GM18502 (cell line): ENCODE measurements around the gene GALNT2.
A peak's percentile ranks its signal among the peaks of the same experiment; 100 is the strongest.

Experiments
- ATAC-seq: cut with Tn5 transposase; IDR thresholded peaks from one replicate; pipeline ENCODE4 v1.9.1; 2021; ENCODE audit warnings: mild to moderate bottlenecking; ENCODE audit not compliant: unreplicated experiment, poor library complexity

GALNT2 gene

DNA sequence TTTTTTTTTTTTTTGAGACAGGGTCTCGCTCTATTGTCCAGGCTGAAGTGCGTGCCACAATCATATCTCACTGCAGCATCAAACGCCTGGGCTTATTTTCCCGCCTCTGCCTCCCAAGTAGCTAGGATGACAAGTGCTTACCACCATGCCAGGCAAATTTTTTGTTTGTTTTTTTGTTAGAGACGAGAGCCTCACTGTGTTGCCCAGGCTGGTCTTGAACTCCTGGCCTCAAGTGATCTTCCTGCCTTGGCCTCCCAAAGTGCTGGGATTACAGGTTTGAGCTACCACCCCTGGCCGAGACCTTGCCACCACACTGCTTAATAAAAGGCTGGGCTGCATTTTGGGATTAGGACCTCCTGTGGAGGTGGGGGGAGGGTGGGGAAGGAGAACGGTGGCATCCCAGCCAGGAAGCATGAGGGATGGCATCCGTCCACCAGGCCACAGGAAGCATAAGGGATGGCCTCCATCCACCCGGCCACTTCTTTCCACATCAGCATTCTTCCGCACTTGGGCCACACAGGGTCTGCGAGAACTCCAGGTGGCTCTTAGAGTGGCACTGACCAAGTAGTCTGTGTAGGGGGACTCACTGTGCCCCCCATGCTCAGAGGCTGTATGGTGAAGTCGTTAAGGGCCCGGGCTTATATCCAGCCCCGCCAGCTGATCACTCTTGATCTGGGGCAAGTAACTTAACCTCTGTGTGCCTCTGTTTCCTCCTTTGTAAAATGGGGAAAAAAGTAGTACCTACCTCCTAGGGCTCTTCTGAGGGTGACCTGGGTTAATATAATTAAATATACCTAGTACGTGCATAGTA, 75.0 kb downstream of the GALNT2 start:
- ATAC-seq: no peak

DNA sequence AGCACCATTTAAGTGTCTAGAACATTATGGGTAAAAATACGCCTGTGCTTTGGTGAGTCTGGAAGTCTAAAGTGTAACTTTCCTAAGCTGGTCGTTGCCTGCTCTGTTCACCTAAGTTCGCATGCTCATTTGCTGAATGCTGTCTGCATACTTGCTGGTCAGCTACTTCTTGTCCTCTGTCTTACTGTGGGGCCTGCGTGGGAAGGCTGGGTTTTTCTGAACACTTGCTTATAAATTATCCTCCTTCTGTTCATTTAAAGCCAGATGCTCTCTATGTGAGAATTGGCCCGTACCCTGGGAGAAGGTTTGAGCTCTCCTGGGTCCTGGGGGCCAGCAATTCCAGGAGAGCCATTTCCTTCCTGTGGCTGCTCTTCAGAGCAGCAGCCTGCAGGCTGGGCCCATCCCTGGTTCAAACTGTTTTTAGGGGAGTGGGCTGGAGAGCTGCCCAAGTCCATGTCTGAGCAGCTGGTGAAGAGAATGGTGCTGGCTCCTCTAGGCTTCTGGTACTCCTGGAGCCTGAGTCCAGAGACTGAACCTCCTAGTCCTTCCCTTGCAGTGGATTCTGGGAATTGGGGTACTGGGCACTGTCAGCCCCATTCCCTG, 75.7 kb downstream of the GALNT2 start:
- ATAC-seq: no peak

DNA sequence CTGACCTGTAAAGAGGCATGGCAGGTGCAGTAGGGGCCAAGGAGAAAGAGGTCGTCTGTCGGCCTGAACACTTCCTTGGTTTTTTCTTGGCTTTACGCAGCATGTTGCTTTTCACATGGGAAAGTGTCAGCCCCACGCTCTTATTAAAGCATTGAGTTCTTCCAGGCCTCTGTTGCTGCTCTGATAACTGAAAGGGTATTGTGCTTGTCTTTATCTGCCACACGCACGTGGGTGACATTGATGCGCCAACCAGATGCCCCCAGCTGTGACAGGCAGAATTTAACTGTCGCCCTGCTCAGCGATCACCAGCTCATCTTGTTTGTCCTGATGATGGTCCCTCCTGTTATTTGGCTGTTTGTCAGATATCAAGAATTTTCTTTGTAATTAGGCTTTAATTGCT, 76.5 kb downstream of the GALNT2 start:
- ATAC-seq: no peak

- no peak for ATAC-seq
Measured at GRCh38 chr1:230144010-230144614, 77.1 kb downstream of the GALNT2 start.

DNA sequence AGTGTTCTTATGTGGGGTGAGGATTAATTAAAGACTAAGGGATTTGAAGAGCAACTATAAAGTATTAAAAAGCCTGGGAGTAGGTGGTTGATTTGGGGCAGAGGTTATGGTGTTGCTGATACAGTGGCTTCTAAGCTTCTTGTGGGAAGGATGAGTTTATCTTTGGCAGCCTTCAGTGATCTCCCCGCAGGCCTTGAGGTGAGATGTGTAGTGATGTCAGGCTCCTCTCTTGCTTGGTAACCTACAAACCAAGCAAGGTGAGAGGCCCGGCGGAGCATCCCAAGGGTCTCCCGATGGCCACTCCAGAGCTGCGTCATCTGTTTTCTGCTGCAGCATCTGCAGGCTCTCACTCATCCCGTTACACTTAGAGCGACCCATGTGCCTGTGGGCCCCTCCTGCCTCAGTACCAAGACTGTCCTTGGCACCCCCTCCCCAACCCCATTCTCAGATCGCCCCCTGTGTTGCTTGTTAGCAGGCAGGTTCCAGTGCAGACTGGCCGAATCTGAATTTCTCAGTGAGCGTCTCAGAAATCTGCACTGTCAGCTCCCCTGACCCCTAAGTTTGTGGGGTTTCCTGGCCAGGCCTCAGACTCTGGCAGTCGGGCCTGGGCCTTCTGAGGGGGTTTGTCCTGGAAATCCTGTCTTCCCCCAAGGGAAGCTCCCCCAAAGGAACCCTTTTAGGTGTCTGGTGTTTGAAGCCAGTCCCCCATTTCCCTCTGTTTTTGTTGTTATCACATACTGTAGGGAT, 77.9 kb downstream of the GALNT2 start:
- no peak for ATAC-seq

DNA sequence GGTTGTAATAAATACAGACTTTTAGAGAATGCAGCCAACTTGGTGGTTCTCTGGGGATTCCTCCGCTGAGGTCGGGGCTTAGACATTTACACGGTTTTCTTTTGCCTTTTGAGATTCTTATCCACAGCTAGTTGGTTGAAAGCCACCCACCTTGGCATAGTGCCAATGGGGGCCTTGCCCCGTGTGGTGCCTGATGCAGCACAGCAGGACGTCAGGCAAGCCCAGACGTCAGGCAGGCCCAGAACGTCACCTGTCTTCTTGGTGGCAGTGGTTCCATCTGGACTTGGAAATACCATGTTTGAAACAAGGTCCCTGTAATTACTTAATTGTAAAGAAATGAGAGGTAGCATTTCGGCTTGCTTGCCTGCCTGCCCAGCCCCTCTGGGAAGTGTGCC, 78.5 kb downstream of the GALNT2 start:
- ATAC-seq: no peak

DNA sequence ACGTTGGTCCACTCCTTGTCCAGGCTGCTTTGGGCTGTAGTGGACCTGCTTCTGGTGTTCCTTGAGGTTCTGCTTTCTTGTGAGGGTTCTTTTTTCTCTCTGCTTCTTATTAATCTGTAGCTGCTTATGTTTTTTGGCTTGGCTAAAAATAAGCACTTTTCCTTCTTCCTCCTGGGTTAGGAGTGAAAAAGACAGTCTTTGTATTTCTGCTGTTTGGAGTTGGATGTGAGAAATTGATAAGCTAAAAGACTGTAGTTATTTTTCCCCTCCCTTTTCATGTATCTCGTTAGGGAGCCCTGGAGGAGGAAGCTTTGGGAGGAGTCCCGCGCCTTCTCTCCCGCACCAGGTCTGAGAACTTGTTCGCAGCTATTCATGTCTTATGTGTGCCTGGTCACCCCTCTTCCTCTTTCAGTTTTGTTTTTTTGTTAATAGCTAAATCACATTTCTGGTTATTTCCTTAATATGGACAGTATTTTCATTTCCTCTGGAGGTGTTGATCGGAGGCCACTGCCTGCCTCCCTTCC, 79.0 kb downstream of the GALNT2 start:
- ATAC-seq: no peak

DNA sequence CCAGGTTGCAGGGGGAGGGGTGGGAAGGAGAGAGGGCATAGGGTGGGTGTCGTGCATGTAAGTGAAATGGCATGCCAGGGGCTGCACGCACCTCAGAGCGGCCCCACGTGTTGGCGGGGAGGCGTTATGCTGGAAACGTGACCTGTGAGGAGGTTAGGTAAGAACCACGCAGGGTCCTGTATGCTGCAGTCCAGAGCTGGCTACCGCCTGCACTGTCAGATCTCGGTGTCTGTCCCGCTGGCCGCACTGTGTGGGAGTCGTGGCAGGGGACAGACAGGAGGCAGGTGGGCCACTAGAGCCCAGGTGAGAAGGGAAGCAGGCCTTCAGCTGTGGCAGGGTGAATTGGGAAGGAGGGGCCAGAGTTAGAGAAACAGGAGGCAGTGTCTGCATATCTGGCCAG, 79.7 kb downstream of the GALNT2 start:
- ATAC-seq: no peak

DNA sequence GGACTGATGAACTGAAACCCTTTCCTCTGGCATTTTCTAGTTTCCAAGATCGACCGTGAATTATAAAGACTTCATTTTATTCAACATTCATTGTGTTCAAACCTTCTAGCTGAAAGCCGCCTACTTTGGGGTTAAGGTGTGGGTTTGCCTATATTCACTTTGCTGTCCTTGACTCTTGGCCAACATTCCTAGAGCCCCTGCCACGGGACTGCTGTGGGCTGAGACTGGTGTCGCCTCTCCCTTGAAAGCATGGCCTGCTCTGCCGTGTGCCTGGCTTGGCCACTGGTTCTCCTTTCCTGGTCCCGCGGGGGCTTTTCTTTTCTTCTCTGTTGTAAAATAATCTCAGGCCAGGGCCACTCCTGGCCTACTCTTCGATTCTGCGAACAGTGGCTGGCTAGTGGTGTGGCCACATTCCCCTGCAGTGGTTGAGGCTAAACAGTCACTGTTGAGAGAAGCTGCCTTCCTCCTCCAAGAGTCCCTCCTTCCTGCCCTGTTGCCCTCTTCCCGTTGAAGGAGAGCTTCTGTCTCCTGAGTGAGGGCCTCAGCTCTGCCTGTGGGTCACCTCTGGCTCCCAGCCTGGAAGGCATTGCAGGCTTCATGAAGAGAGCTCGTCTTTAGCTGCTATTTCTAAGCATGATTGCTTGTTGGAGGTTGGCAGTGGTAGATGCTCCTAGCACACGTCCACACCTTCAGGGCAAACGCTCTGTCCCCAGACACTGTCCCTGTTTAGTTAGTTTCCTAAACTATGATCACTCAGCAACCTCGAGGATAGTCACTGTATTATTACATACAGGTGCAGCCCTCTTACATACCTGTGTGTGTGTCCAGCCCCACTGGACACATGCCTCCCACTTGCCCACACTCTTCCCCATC, 80.5 kb downstream of the GALNT2 start:
- ATAC-seq: no peak

GRCh38 chr1:230148126-230148652, 81.2 kb downstream of the GALNT2 start:
- ATAC-seq: no peak

DNA sequence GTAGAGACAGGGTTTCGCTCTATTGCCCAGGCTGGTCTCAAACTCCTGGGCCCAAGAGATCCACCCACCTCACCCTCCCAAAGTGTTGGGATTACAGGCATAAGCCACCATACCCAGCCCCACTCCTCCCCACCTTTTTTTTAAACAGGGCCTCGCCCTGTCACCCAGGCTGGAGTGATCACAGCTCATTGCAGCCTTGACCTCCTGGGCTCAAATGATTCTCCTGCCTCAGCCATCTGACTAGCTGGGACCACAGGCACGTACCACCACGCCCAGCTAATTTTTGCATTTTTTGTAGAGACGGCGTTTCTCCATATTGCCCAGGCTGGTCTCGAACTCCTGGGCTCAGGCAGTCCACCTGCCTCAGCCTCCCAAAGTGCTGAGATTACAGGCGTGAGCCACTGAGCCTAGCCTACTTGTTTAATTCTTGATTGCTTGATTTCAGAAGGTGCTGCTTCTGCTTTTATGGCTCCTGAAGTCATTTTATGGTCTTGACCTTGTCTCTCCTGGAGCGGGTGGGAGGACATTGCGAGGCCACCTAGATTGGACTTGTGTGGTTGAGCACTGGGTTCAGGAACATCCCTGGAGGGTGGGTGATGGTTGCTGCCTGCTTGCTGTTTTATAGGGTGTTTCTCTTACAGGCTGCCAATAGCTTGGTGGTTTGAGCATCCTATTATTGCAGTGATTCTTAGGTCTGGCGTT, 81.9 kb downstream of the GALNT2 start:
- no peak for ATAC-seq

GRCh38 chr1:230149751-230150584, 82.9 kb downstream of the GALNT2 start:
- ATAC-seq: peak; percentile 59

DNA sequence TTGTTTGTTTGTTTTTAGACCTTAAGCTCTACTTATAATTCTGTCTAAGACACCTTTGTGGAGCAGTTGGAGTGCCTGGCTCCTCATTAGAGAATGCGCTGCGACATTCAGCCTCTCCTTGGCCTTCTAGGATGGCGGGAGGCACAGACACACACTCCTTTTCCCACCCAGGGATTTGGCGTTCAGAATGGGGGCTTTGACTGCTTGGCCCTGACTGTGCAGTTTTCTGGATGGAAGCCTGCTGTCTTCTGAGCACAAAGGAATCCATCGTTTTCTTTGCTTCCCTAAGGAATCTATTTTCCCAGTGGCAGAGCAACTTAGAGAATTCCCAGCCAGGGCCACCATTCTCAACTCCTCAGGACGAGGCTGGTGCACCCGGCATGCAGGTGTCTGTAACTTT, 83.6 kb downstream of the GALNT2 start:
- no peak for ATAC-seq

DNA sequence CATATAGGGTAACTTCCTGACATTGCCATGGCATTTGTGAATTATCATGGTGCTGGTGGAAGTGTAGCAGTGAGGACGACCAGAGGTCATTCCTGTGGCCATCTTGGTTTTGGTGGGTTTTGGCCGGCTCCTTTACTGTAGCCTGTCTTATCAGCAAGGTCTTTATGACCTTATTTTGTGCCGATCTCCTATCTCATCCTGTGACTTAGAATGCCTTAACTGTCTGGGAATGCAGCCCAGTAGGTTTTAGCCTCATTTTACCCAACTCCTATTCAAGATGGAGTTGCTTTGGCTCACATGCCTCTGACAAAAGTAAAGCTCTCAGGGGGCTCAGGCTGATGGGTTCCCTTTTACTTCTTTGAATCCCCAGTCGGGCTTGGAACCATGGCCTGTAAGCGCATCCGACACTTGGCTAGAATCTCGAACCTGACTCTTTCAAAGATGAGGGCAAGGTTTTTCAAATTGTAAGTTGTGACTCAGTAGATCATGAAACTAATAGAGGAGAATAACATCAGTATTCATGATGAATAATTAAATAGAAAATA, 85.0 kb downstream of the GALNT2 start:
- no peak for ATAC-seq

GRCh38 chr1:230152999-230153398, 86.0 kb downstream of the GALNT2 start:
- no peak for ATAC-seq

DNA sequence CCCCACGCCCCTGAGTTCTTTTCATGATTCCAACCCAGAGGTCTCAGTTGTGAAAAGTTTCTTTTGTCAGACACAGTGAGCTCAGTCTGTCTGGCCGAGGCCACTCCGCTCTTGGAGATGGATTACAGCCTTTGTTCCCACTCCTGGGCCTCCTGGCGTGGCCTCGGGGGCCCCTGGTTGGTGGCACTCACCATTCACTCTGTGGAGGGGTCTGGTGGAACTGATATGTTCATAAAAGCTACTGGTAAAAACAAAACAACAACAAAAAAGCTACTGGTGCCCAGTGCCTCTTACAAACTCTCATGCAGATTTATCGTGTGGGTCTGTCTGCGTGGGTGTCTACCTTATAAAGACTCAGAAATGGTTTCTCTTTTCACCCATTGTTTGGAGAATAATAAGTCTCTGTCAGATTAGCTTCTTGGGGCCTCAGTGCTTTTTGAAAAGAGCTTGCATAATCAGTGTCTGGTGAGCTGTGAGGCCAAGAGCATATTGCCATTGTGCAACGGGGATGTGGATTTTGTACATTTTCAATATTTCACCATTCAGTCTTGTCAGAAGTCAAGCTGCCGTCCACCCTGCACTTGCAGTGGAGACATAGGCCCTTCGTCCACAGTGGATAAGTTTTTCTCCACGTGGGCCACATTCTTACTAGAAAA, 86.7 kb downstream of the GALNT2 start:
- ATAC-seq: no peak

DNA sequence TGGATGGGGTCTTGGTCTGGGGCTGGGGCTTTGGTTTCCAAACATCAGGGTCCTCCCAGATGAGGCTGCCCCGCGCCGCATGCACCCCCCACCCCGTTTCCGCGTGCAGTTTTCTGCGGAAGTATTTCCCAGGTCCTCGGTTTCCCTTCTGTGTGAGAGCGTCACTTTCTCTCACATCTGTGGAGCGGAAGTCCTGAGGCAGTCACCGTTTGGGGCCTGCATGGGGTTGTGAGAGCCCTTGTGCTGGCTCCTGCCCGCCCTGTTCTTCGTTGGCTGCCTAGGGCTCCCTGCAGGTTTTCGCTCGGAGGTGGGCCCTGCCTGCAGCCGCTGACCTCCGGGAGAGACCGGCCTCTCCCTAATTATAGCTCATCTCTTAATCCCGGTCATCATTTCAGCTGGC, 88.0 kb downstream of the GALNT2 start:
- ATAC-seq: no peak
